SK-N-SH treated with all-trans-retinoic acid at 6 μM for 48 hours (cell line): ENCODE measurements around the gene TGFA.

Source experiments
- ESRRG ChIP-seq: fragments of 250-450 bp; sonication (Bioruptor Pico); IDR thresholded peaks from 2 replicates; pipeline ENCODE4 v1.6.1; 2021; ENCODE audit warnings: mild to moderate bottlenecking
- RARB ChIP-seq: fragments of 250-450 bp; sonication (Bioruptor Pico); IDR thresholded peaks from 2 replicates; pipeline ENCODE4 v1.8.0; 2021; ENCODE audit warnings: mild to moderate bottlenecking, moderate library complexity
- TCF4 ChIP-seq: fragments of 250-450 bp; sonication (Bioruptor Pico); IDR thresholded peaks from 2 replicates; pipeline ENCODE4 v1.8.0; 2021; ENCODE audit warnings: mild to moderate bottlenecking, moderate library complexity, borderline replicate concordance
- ZFP3 ChIP-seq: fragments of 250-450 bp; sonication (Bioruptor Pico); IDR thresholded peaks from 2 replicates; pipeline ENCODE4 v1.5.0; 2020; ENCODE audit warnings: mild to moderate bottlenecking, moderate library complexity
- ZFP30 ChIP-seq: fragments of 450-650 bp; formaldehyde crosslinking; IDR thresholded peaks from 2 replicates; pipeline ENCODE4 v1.5.0; 2022; ENCODE audit warnings: mild to moderate bottlenecking, moderate library complexity
- ZNF565 ChIP-seq: fragments of 450-650 bp; formaldehyde crosslinking; conservative IDR thresholded peaks from 2 replicates; pipeline ENCODE4 v1.5.0; 2020; ENCODE audit warnings: low read depth, mild to moderate bottlenecking, moderate library complexity
- ZNF70 ChIP-seq: fragments of 450-650 bp; formaldehyde crosslinking; IDR thresholded peaks from 2 replicates; pipeline ENCODE4 v1.5.0; 2020; ENCODE audit warnings: mild to moderate bottlenecking, moderate library complexity
- ZNF8 ChIP-seq: fragments of 450-650 bp; formaldehyde crosslinking; IDR thresholded peaks from 2 replicates; pipeline ENCODE4 v1.5.0; 2020; ENCODE audit warnings: mild to moderate bottlenecking, moderate library complexity
- TF ChIP-seq, protein P1 (sequence below): fragments of 250-450 bp; sonication (Bioruptor Pico); IDR thresholded peaks from 2 replicates; pipeline ENCODE4 v1.5.1; 2021; ENCODE audit warnings: mild to moderate bottlenecking, moderate library complexity
- TF ChIP-seq, protein P2 (sequence below): fragments of 250-450 bp; sonication (Bioruptor Pico); IDR thresholded peaks from 2 replicates; pipeline ENCODE4 v1.8.0; 2020; ENCODE audit warnings: mild to moderate bottlenecking, moderate library complexity, borderline replicate concordance
- TF ChIP-seq, protein P3 (sequence below): fragments of 250-450 bp; sonication (Bioruptor Pico); IDR thresholded peaks from 2 replicates; pipeline ENCODE4 v1.5.0; 2020; ENCODE audit warnings: mild to moderate bottlenecking, moderate library complexity

DNA sequence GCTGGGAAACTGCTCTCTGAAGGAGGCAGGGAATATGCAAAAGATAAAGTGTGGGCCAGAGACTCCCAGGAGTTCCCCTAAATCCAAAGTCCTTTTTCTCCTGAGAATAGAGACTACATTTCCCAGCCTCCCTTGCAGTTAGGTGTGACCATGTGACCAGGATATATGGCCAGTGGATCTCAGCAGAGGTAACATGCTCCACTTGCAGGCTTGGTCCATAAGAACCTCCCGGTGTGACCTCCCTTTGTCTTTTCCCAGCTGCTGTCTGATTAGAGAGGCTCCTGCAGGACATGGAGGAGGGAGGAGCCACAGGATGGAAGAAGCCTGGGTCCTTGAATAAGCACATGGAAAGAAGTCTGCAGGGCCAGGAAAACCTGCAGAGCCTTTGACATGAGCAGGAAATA, 76.2 kb downstream of the TGFA start:
- TF ChIP-seq ESRRG (CRISPR knock-in tag) (no peak), ZFP3 (CRISPR knock-in tag) (no peak), TCF4 (CRISPR knock-in tag) (no peak), RARB (CRISPR knock-in tag) (no peak), ZFP30 (CRISPR knock-in tag) (no peak), ZNF70 (CRISPR knock-in tag) (no peak), ZNF565 (CRISPR knock-in tag) (no peak), ZNF8 (no peak)
- TF ChIP-seq, protein P1, sequence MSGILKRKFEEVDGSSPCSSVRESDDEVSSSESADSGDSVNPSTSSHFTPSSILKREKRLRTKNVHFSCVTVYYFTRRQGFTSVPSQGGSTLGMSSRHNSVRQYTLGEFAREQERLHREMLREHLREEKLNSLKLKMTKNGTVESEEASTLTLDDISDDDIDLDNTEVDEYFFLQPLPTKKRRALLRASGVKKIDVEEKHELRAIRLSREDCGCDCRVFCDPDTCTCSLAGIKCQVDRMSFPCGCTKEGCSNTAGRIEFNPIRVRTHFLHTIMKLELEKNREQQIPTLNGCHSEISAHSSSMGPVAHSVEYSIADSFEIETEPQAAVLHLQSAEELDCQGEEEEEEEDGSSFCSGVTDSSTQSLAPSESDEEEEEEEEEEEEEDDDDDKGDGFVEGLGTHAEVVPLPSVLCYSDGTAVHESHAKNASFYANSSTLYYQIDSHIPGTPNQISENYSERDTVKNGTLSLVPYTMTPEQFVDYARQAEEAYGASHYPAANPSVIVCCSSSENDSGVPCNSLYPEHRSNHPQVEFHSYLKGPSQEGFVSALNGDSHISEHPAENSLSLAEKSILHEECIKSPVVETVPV (CRISPR knock-in tag) = no peak
- TF ChIP-seq, protein P2, sequence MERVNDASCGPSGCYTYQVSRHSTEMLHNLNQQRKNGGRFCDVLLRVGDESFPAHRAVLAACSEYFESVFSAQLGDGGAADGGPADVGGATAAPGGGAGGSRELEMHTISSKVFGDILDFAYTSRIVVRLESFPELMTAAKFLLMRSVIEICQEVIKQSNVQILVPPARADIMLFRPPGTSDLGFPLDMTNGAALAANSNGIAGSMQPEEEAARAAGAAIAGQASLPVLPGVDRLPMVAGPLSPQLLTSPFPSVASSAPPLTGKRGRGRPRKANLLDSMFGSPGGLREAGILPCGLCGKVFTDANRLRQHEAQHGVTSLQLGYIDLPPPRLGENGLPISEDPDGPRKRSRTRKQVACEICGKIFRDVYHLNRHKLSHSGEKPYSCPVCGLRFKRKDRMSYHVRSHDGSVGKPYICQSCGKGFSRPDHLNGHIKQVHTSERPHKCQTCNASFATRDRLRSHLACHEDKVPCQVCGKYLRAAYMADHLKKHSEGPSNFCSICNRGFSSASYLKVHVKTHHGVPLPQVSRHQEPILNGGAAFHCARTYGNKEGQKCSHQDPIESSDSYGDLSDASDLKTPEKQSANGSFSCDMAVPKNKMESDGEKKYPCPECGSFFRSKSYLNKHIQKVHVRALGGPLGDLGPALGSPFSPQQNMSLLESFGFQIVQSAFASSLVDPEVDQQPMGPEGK (CRISPR knock-in tag) = no peak
- TF ChIP-seq, protein P3, sequence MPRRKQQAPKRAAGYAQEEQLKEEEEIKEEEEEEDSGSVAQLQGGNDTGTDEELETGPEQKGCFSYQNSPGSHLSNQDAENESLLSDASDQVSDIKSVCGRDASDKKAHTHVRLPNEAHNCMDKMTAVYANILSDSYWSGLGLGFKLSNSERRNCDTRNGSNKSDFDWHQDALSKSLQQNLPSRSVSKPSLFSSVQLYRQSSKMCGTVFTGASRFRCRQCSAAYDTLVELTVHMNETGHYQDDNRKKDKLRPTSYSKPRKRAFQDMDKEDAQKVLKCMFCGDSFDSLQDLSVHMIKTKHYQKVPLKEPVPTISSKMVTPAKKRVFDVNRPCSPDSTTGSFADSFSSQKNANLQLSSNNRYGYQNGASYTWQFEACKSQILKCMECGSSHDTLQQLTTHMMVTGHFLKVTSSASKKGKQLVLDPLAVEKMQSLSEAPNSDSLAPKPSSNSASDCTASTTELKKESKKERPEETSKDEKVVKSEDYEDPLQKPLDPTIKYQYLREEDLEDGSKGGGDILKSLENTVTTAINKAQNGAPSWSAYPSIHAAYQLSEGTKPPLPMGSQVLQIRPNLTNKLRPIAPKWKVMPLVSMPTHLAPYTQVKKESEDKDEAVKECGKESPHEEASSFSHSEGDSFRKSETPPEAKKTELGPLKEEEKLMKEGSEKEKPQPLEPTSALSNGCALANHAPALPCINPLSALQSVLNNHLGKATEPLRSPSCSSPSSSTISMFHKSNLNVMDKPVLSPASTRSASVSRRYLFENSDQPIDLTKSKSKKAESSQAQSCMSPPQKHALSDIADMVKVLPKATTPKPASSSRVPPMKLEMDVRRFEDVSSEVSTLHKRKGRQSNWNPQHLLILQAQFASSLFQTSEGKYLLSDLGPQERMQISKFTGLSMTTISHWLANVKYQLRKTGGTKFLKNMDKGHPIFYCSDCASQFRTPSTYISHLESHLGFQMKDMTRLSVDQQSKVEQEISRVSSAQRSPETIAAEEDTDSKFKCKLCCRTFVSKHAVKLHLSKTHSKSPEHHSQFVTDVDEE = no peak
